ENCODE data around the gene OPCML. TPM values are rescaled to one million over a fixed set of nuclear protein-coding genes. Genes with fewer than 3 reads are reported as not detected.

Gene OPCML
- total RNA-seq, 1 experiment from 2014 or later, result not detected

- H3K9me3 ChIP-seq (ENCODE audit: control insufficient read depth, insufficient read depth, low read depth, low read length), result 0 out of 2 replicates have a peak, but pooled peaks cover 4% of the 10 kb centered on the region
- POLR2A ChIA-PET, result no interaction called here
- intact Hi-C loops (cut with micrococcal nuclease; ENCODE audit: unreplicated experiment), result no loop called here
- in situ Hi-C loops (cut with HindIII; ENCODE audit: low pct_unique_long_range_greater_than_20kb, low sequenced_read_pairs), result no loop called here
- TF ChIP-seq SIN3A (IDR thresholded peaks at IDR 0.05; ENCODE audit: borderline replicate concordance, insufficient read depth, low read depth, low read length) (no peak), TCF7L2 (IDR thresholded peaks at IDR 0.05; ENCODE audit: low read depth, low read length) (no peak), POLR2AphosphoS5 (IDR thresholded peaks at IDR 0.05; ENCODE audit: low read depth, low read length) (no peak)
- TF ChIP-seq, protein P1, sequence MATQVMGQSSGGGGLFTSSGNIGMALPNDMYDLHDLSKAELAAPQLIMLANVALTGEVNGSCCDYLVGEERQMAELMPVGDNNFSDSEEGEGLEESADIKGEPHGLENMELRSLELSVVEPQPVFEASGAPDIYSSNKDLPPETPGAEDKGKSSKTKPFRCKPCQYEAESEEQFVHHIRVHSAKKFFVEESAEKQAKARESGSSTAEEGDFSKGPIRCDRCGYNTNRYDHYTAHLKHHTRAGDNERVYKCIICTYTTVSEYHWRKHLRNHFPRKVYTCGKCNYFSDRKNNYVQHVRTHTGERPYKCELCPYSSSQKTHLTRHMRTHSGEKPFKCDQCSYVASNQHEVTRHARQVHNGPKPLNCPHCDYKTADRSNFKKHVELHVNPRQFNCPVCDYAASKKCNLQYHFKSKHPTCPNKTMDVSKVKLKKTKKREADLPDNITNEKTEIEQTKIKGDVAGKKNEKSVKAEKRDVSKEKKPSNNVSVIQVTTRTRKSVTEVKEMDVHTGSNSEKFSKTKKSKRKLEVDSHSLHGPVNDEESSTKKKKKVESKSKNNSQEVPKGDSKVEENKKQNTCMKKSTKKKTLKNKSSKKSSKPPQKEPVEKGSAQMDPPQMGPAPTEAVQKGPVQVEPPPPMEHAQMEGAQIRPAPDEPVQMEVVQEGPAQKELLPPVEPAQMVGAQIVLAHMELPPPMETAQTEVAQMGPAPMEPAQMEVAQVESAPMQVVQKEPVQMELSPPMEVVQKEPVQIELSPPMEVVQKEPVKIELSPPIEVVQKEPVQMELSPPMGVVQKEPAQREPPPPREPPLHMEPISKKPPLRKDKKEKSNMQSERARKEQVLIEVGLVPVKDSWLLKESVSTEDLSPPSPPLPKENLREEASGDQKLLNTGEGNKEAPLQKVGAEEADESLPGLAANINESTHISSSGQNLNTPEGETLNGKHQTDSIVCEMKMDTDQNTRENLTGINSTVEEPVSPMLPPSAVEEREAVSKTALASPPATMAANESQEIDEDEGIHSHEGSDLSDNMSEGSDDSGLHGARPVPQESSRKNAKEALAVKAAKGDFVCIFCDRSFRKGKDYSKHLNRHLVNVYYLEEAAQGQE (IDR thresholded peaks at IDR 0.05; ENCODE audit: insufficient read depth in 1 of 2, low read depth in 2 of 2, low read length in 1 of 2), result no peak
- TF ChIP-seq, protein P2, sequence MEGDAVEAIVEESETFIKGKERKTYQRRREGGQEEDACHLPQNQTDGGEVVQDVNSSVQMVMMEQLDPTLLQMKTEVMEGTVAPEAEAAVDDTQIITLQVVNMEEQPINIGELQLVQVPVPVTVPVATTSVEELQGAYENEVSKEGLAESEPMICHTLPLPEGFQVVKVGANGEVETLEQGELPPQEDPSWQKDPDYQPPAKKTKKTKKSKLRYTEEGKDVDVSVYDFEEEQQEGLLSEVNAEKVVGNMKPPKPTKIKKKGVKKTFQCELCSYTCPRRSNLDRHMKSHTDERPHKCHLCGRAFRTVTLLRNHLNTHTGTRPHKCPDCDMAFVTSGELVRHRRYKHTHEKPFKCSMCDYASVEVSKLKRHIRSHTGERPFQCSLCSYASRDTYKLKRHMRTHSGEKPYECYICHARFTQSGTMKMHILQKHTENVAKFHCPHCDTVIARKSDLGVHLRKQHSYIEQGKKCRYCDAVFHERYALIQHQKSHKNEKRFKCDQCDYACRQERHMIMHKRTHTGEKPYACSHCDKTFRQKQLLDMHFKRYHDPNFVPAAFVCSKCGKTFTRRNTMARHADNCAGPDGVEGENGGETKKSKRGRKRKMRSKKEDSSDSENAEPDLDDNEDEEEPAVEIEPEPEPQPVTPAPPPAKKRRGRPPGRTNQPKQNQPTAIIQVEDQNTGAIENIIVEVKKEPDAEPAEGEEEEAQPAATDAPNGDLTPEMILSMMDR (IDR thresholded peaks at IDR 0.05), result no peak
- no peaks in the 10 kb centered on the region for H3K4me1 ChIP-seq (ENCODE audit: control insufficient read depth, insufficient read depth, low read length)
- no peaks in the 10 kb centered on the region for H3K27me3 ChIP-seq (ENCODE audit: control insufficient read depth, insufficient read depth, low read length)
- no peak overlapping the region for H3K27ac ChIP-seq (ENCODE audit: low read length)
- no peak for DNase-seq (ENCODE audit: low read depth, low spot score)
- no peak for ATAC-seq
- H3K4me3 ChIP-seq (ENCODE audit: low read depth in 2 of 2, low read length in 2 of 2), result no peak overlapping the region
- CTCF ChIA-PET, result no interaction called here
- H3K36me3 ChIP-seq (ENCODE audit: control insufficient read depth, insufficient read depth, low read length), result no peaks in the 10 kb centered on the region
- BruUV-seq (replicated peaks), result no TSS peak
These were observed 827.4 kb downstream of the OPCML start for GRCh38 chr11:132704781-132705375.

DNA sequence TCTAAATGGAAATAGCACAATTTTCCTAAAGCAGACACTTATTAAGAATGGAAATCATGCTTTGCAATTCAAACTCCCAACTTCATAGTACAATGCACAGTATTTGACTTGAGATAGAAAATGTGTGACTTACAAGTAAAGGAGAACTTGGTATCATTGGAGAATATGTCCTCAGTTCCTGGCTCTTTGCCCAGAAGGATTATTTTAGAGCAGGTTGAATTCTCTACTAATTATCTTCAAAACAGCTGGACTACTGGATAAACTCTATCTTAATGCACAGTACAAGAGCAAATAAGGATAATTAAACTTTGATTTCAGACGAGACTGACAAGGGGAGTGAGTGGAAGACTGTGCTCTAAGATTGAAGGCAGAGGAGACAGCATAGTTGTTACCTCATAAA, 839.4 kb downstream of the OPCML start:
- no peaks in the 10 kb centered on the region for H3K36me3 ChIP-seq (ENCODE audit: control insufficient read depth, insufficient read depth, low read length)
- H3K4me1 ChIP-seq (ENCODE audit: control insufficient read depth, insufficient read depth, low read length), result no peaks in the 10 kb centered on the region
- CTCF ChIA-PET, result no interaction called here
- DNase-seq (ENCODE audit: low read depth, low spot score) (no peak), ATAC-seq (no peak)
- no peak overlapping the region for H3K27ac ChIP-seq (ENCODE audit: low read length)
- intact Hi-C loops (cut with micrococcal nuclease; ENCODE audit: unreplicated experiment), result no loop called here
- no peaks in the 10 kb centered on the region for H3K27me3 ChIP-seq (ENCODE audit: control insufficient read depth, insufficient read depth, low read length)
- H3K4me3 ChIP-seq (ENCODE audit: low read depth in 2 of 2, low read length in 2 of 2), result no peak overlapping the region
- BruUV-seq (replicated peaks), result no TSS peak
- TF ChIP-seq, protein P2 (IDR thresholded peaks at IDR 0.05), result no peak
- TF ChIP-seq, protein P1 (IDR thresholded peaks at IDR 0.05; ENCODE audit: insufficient read depth in 1 of 2, low read depth in 2 of 2, low read length in 1 of 2), result no peak
- TF ChIP-seq SIN3A (IDR thresholded peaks at IDR 0.05; ENCODE audit: borderline replicate concordance, insufficient read depth, low read depth, low read length) (no peak), POLR2AphosphoS5 (IDR thresholded peaks at IDR 0.05; ENCODE audit: low read depth, low read length) (no peak), TCF7L2 (IDR thresholded peaks at IDR 0.05; ENCODE audit: low read depth, low read length) (no peak)
- POLR2A ChIA-PET, result no interaction called here
- in situ Hi-C loops (cut with HindIII; ENCODE audit: low pct_unique_long_range_greater_than_20kb, low sequenced_read_pairs), result no loop called here
- no peaks in the 10 kb centered on the region for H3K9me3 ChIP-seq (ENCODE audit: control insufficient read depth, insufficient read depth, low read depth, low read length)
